ENCODE data around the gene RTKN2. TPM values are rescaled to one million over a fixed set of nuclear protein-coding genes. Genes with fewer than 3 reads are reported as not detected.
"Not testable (repeated sequence)": the region's sequence is repeated elsewhere in the genome, so short reads cannot be mapped to it uniquely, and the experiment has no call there.

The RTKN2 gene, protein sequence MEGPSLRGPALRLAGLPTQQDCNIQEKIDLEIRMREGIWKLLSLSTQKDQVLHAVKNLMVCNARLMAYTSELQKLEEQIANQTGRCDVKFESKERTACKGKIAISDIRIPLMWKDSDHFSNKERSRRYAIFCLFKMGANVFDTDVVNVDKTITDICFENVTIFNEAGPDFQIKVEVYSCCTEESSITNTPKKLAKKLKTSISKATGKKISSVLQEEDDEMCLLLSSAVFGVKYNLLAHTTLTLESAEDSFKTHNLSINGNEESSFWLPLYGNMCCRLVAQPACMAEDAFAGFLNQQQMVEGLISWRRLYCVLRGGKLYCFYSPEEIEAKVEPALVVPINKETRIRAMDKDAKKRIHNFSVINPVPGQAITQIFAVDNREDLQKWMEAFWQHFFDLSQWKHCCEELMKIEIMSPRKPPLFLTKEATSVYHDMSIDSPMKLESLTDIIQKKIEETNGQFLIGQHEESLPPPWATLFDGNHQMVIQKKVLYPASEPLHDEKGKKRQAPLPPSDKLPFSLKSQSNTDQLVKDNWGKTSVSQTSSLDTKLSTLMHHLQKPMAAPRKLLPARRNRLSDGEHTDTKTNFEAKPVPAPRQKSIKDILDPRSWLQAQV
- total RNA-seq, result 1 to 10 TPM; 5.6 to 6.1 TPM

DNA sequence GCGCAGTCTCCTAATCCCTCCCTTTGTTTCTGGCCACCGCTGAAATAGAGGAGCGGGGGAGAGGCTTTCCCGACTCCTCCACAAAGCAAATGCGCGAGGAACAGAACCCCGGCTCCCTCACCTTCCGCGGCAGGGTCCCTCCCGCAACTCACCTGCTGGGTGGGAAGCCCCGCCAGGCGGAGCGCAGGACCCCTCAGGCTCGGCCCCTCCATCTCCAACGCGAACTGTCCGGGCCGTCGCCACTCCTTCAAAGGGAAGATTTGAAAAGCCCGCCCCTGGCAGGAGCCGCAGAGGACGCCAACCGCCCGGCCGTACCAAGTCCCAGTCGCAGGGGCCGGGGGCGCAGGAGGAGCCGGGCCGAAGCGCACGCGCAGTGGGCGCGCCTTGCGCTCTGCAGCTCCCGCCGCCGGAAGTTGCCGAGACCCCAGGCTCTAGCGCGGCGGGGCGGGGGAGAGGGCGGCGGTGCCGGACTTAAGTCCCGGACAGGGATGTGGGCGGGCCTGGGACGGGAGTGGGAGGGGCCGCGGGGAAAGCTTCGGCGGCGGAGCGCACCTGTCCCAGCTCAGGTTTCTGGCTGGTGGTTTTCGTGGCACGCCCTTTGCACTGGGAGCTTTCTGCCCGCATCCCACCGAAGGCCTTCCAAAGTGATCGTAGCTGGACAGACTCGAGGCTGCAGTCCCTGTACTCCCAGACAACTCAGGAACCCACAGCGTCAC is at the start of gene RTKN2:
Gene RTKN2, minus strand, starts transcription at position 446 of the 716 bp plus-strand sequence. Its CDS starts 234 bp downstream, at position 212.
- Mint-ChIP-seq H3K27ac (peak within 1 kb of the TSS; percentile 20), H3K36me3 (ENCODE audit: low read depth) (no peaks in the 10 kb centered on the region), H3K27me3 (peaks cover 12% of the 10 kb centered on the region), H3K4me3 (peak within 1 kb of the TSS; percentile 79), H3K4me1 (peaks cover 3% of the 10 kb centered on the region), H3K9me3 (no peaks in the 10 kb centered on the region)
- peak; percentile 87 for ATAC-seq (replicated peaks)

DNA sequence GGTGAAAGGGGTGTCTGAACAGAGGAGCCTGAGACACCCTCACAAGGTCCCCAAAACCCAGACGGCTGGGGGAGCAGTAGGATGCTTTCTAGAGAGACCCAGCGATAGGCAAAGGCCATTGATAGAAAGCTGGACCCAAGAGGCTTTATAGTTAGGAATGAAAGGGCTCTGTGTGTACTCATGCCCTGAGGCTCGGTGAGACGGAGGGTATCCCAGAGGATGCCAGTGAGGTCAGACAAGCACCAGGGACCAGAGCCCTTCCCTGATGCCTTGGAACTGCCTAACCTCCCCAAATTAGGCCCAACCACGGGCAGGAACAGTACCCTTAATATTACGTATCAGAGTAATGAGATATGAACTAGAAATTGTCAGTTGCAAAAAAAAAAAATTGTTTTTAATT is 48.6 kb upstream of the RTKN2 start:
- H3K27ac Mint-ChIP-seq, result no peak overlapping the region
- ATAC-seq (replicated peaks), result no peak
- H3K4me3 Mint-ChIP-seq, result no peak overlapping the region
- H3K36me3 Mint-ChIP-seq (ENCODE audit: low read depth), result no peaks in the 10 kb centered on the region
- H3K27me3 Mint-ChIP-seq, result peaks cover 7% of the 10 kb centered on the region
- peaks cover 2% of the 10 kb centered on the region for H3K9me3 Mint-ChIP-seq
- H3K4me1 Mint-ChIP-seq, result no peaks in the 10 kb centered on the region

DNA sequence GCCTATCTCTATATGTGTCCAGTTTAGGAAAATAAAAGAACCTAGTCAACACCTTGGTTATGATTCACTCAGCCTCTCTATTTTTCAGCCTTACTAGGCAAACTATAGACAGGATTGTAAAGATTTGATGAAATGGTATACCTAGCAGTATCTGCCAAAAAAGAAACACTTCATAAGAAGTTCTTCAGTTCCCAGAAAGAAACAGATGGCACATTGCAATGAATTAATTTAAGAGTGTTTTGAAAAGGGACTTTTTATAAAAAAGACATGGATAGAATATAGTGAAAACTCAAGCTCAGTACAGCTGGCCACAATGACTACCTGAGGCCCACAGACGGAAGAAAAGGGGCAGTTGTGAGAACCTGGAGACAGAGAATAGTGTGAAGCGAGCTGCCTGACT is 40.6 kb upstream of the RTKN2 start:
- Mint-ChIP-seq H3K4me3 (no peak overlapping the region), H3K4me1 (peaks cover 18% of the 10 kb centered on the region), H3K9me3 (no peaks in the 10 kb centered on the region), H3K36me3 (ENCODE audit: low read depth) (no peaks in the 10 kb centered on the region), H3K27ac (no peak overlapping the region), H3K27me3 (peaks cover 10% of the 10 kb centered on the region)
- ATAC-seq (replicated peaks), result no peak

DNA sequence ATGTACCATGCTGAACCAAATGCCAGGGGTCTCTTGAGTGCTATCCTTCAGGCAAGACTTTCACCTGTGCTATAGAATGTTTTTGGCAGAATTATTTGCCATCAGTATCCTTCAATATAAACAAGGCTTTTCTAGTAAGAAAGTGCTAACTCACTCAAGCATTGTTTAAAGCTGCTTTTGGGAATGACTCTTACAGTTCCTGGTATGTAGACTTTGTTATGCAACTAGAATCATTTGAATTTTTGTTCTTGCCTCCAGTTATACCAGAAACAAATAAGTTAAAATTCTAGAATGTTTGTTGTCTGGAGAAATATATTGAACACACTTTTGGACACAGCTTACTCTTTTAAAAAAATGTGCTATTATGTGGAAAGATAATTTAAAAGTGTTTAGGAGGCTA is 39.5 kb upstream of the RTKN2 start:
- no peak overlapping the region for H3K27ac Mint-ChIP-seq
- H3K4me1 Mint-ChIP-seq, result peaks cover 18% of the 10 kb centered on the region
- H3K27me3 Mint-ChIP-seq, result peaks cover 9% of the 10 kb centered on the region
- H3K36me3 Mint-ChIP-seq (ENCODE audit: low read depth), result no peaks in the 10 kb centered on the region
- H3K4me3 Mint-ChIP-seq, result no peak overlapping the region
- H3K9me3 Mint-ChIP-seq, result no peaks in the 10 kb centered on the region
- no peak for ATAC-seq (replicated peaks)

DNA sequence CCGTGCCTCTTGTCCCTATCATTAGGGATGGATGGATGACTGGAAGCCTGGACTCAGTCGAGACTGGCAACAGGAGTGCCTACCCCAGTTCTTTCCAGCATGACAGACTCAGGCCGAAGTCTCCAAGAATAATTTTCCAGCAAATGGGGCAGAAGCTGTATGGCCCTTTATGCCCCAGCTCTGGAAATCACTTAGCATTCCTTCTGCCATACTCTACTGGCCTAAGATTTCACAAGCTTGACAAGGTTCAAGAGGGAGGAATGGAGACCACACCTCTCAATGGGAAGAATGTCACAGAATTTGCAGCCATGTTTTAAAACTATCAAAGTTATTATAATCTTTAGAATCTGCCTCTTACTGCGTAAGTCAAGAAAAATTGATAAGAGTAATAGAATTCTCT is 39.0 kb upstream of the RTKN2 start:
- no peaks in the 10 kb centered on the region for H3K9me3 Mint-ChIP-seq
- no peak overlapping the region for H3K27ac Mint-ChIP-seq
- peaks cover 6% of the 10 kb centered on the region for H3K27me3 Mint-ChIP-seq
- ATAC-seq (replicated peaks), result no peak
- no peak overlapping the region for H3K4me3 Mint-ChIP-seq
- peaks cover 18% of the 10 kb centered on the region for H3K4me1 Mint-ChIP-seq
- H3K36me3 Mint-ChIP-seq (ENCODE audit: low read depth), result no peaks in the 10 kb centered on the region

DNA sequence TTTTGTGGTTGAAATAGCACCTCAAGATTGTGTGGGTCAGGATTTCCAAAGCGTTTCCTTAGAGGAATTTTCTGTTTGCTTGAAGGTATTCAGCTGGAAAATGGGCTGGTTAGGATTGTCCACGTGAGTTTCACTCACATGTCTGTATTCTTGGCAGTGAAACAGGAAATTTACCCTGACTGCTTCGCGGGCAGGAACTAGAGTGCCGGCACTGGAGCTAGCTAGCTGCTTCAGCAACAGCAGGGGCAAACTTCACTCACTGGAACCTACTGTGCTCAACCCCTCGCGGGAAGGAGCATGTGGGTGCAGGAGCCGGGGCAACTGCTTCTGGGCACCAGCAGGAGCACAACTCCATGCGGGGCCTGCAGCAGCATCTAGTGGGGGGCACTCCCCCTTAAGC is 38.0 kb upstream of the RTKN2 start:
- H3K4me1 Mint-ChIP-seq, result peaks cover 18% of the 10 kb centered on the region
- peaks cover 6% of the 10 kb centered on the region for H3K27me3 Mint-ChIP-seq
- H3K27ac Mint-ChIP-seq, result no peak overlapping the region
- no peak for ATAC-seq (replicated peaks)
- no peaks in the 10 kb centered on the region for H3K36me3 Mint-ChIP-seq (ENCODE audit: low read depth)
- H3K9me3 Mint-ChIP-seq, result no peaks in the 10 kb centered on the region
- no peak overlapping the region for H3K4me3 Mint-ChIP-seq

DNA sequence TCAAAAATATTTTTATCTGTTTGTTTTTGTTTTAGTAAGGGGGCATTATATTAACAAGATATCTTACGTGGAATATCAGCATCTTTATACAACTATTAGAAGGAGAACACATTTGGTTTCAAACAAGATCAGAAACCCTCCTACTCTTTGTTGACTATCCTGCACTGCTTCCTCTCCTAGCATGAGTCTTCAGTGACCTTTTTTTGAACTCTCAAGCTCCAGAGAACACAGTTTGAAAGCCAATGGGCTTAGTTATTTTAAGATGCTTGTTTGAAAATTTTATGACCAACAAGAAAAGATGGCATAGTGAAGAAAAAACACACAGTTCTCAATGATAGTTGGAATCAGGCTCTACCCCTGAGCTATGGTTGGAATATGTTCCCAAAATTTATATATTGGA is 37.2 kb upstream of the RTKN2 start:
- no peaks in the 10 kb centered on the region for H3K9me3 Mint-ChIP-seq
- peaks cover 18% of the 10 kb centered on the region for H3K4me1 Mint-ChIP-seq
- no peak for ATAC-seq (replicated peaks)
- H3K27me3 Mint-ChIP-seq, result peaks cover 5% of the 10 kb centered on the region
- no peak overlapping the region for H3K4me3 Mint-ChIP-seq
- H3K36me3 Mint-ChIP-seq (ENCODE audit: low read depth), result no peaks in the 10 kb centered on the region
- H3K27ac Mint-ChIP-seq, result no peak overlapping the region

DNA sequence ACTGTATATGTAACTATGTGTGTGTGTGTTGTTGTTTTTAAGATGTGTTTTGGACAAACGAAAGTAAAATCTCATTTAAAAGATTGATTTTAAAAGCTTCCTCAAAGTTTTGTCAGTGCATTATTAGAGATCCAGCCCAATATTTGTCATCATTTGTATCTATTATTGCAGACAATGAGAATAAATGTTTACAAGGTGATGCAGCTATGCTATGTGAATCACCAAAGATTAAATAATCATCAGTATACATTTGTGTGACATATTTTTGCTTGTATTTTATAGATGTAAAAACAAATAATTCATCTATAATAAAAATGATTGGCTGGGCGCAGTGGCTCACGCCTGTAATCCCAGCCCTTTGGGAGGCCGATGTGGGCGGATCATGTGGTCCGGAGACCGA is 35.3 kb upstream of the RTKN2 start:
- ATAC-seq (replicated peaks), result no peak
- H3K27ac Mint-ChIP-seq, result no peak overlapping the region

DNA sequence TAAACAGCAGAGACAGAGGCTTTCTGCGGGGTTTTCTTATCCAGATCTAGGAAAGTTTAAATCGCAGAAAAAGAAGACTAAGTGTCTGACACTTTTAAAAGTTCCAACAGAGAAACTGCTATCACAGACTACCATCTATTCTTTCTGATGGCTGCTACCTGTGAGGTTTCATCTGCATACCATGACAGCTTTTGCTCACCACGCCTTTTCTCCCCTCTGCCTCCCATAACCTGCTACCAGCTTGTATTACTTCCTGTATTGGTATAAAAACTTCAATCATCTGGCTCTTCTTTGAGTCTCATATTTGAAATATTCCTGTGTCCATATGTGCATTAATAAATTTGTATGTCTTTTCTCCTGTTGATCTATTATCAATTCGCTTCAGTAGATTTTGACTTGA is 34.1 kb upstream of the RTKN2 start:
- Mint-ChIP-seq H3K27me3 (peaks cover 3% of the 10 kb centered on the region), H3K4me3 (no peak overlapping the region), H3K9me3 (peaks cover 4% of the 10 kb centered on the region), H3K27ac (no peak overlapping the region), H3K36me3 (ENCODE audit: low read depth) (no peaks in the 10 kb centered on the region), H3K4me1 (peaks cover 15% of the 10 kb centered on the region)
- no peak for ATAC-seq (replicated peaks)

More for the DNA sequence above, 35.3 kb upstream of the RTKN2 start:
- peaks cover 3% of the 10 kb centered on the region for H3K9me3 Mint-ChIP-seq
- no peak overlapping the region for H3K4me3 Mint-ChIP-seq
- H3K4me1 Mint-ChIP-seq, result peaks cover 15% of the 10 kb centered on the region
- H3K27me3 Mint-ChIP-seq, result peaks cover 3% of the 10 kb centered on the region
- H3K36me3 Mint-ChIP-seq (ENCODE audit: low read depth), result no peaks in the 10 kb centered on the region

DNA sequence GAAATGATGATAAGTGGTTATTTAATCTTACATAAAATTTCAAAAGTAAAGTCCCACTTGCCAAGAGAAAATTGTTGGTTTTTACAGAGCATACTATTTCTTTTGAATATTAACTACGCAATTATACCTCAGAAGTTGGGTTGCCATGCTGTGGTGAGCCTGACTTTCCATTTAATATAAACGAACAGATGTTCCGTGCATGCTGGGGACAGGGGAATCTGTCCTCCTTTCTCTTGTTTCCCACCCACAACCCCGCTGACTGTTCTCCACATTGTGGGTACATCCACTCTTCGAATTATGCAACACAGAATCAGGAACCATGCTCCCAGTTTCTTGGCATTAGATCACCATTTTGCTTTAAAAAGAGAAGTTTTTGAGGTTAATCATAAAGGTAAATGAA is 29.2 kb upstream of the RTKN2 start:
- Mint-ChIP-seq H3K27ac (no peak overlapping the region), H3K36me3 (ENCODE audit: low read depth) (no peaks in the 10 kb centered on the region), H3K9me3 (peaks cover 4% of the 10 kb centered on the region), H3K4me1 (no peaks in the 10 kb centered on the region), H3K27me3 (peaks cover 10% of the 10 kb centered on the region), H3K4me3 (no peak overlapping the region)
- no peak for ATAC-seq (replicated peaks)

DNA sequence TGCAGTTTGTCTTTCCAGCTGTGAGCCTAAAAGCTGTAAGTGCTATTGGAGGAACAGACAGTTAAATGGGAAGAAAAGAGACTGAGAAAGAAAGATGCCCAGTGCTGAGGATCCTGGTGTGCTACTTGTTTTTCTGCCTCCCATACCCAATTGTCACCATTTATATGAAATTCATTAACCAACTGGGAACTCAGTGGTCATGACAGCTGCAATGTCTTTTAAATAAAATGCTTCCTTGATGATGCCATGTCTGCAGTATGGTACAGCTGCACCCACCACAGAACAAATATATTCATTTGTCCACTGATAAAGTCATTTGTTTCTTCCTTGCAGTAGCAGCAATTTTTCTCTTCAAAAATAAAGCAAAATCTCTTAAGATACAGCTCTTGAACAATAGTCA is 15.6 kb upstream of the RTKN2 start:
- Mint-ChIP-seq H3K4me3 (no peak overlapping the region), H3K9me3 (no peaks in the 10 kb centered on the region), H3K36me3 (ENCODE audit: low read depth) (no peaks in the 10 kb centered on the region), H3K4me1 (no peaks in the 10 kb centered on the region), H3K27ac (no peak overlapping the region), H3K27me3 (peaks cover 8% of the 10 kb centered on the region)
- ATAC-seq (replicated peaks), result no peak

DNA sequence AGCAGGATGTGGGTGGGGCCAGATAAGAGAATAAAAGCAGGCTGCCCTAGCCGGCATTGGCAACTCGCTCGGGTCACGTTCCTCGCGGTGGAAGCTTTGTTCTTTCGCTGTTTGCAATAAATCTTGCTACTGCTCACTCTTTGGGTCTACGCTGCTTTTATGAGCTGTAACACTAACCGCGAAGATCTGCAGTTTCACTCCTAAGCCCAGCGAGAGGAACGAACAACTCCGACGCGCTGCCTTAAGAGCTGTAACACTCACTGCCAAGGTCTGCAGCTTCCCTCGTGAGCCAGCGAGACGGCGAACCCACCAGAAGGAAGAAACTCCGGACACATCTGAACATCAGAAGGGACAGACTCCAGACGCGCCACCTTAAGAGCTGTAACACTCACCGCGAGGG is 12.7 kb upstream of the RTKN2 start:
- not testable (repeated sequence) for H3K27me3 Mint-ChIP-seq; H3K9me3 Mint-ChIP-seq; H3K36me3 Mint-ChIP-seq (ENCODE audit: low read depth); H3K27ac Mint-ChIP-seq; H3K4me3 Mint-ChIP-seq; ATAC-seq (replicated peaks); H3K4me1 Mint-ChIP-seq

DNA sequence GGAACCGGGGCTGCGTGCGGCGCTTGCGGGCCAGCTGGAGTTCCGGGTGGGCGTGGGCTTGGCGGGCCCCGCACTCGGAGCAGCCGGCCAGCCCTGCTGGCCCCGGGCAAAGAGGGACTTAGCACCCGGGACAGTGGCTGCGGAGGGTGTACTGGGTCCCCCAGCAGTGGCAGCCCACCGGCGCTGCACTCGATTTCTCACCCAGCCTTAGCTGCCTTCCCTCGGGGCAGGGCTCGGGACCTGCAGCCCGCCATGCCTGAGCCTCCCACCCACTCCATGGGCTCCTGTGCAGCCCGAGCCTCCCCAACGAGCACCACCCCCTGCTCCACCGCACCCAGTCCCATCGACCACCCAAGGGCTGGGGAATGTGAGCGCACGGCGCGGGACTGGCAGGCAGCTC is 11.7 kb upstream of the RTKN2 start:
- H3K27ac Mint-ChIP-seq; H3K36me3 Mint-ChIP-seq (ENCODE audit: low read depth); H3K4me1 Mint-ChIP-seq; ATAC-seq (replicated peaks); H3K9me3 Mint-ChIP-seq; H3K4me3 Mint-ChIP-seq; H3K27me3 Mint-ChIP-seq: not testable (repeated sequence)

DNA sequence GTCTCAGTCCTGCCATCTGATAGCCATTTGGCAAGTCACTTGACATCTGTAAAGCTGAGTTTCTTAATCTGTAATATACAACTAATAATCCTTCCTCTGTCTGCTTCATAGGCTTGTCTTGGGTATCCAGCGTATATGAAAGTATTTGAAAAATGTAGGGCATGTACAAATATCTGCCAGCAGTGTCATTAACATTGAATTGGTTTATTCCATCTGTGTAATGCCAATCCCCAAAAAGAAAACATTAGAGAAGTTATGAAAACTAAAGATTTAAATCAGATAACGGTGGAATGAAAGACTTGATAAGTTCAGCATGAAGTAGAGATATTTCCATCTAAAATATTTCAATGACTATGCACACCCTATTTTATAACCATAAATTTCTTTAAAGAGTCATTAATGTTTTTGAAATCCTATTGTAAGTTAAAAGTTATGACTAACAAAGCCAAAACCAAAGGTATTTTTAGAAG is 9.8 kb upstream of the RTKN2 start:
- Mint-ChIP-seq H3K9me3 (no peaks in the 10 kb centered on the region), H3K4me3 (no peak overlapping the region), H3K27ac (no peak overlapping the region), H3K36me3 (ENCODE audit: low read depth) (no peaks in the 10 kb centered on the region), H3K4me1 (no peaks in the 10 kb centered on the region), H3K27me3 (peaks cover 4% of the 10 kb centered on the region)
- ATAC-seq (replicated peaks), result no peak

DNA sequence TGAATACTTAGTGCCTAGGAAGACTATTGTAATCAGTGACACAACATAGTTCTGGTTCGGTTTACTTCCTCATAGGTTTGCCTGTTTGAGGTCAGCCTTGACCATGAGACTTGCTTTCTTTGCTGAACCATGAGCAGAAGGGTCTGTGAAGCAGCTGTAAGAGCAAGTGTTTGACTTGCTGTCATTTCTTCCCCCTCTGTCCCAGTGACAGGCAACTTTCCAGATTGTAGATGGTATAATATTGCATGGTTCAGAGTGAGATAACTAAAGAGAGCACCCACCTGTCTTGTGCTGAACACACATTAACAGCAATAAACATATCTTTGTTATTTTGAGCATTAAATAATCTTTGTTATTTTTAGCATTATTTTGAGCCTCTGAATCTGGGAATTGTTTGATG is 9.3 kb upstream of the RTKN2 start:
- Mint-ChIP-seq H3K9me3 (no peaks in the 10 kb centered on the region), H3K36me3 (ENCODE audit: low read depth) (no peaks in the 10 kb centered on the region), H3K4me3 (no peak overlapping the region), H3K27ac (no peak overlapping the region), H3K4me1 (no peaks in the 10 kb centered on the region), H3K27me3 (peaks cover 4% of the 10 kb centered on the region)
- no peak for ATAC-seq (replicated peaks)
